ENCODE measurements around the gene TMEM203. TPM values are rescaled to one million over a fixed set of nuclear protein-coding genes. Genes with fewer than 3 reads are reported as not detected.

Gene TMEM203
- total RNA-seq, 1 donor from 2014 or later: 33.0 TPM

DNA sequence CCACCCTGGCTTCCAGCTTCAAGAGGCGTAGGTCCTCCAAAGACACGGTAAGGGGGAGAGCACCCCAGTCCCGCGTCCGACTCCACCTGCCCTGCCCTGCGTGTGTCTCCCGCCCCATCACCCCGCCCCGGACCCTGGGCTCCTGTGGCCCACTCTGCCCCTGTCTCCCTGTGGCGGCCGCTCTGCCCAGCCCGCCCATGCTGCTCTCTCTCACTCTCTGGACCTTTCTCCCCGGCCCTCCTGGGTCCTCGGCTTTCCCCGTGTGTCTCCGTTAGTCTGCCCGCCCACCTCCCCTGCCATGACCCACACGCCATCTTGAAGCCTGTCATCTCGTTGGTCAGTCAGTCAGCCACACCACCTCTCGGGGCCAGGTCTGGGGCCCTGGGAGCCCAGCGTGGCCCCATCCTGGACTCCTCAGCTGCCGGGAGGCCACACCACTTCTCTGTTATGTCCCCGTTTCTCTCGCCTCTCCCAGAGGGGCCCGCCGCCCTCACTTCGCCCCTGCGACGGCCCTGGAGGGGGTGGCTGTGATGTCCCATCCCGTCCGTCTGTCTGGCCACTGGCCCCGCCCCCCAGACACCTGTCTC lies 40.1 kb downstream of the TMEM203 start:
- no peak overlapping the region for H3K27ac Mint-ChIP-seq
- DNase-seq (ENCODE audit: low spot score in 2 of 2, unreplicated experiment in 2 of 2): no peak
- peaks cover 7% of the 10 kb centered on the region for H3K4me1 Mint-ChIP-seq
- H3K9me3 Mint-ChIP-seq: no peaks in the 10 kb centered on the region
- H3K27me3 Mint-ChIP-seq (ENCODE audit: low read depth): peaks cover 81% of the 10 kb centered on the region
- H3K4me3 Mint-ChIP-seq: no peak overlapping the region
- TF ChIP-seq, protein P1, sequence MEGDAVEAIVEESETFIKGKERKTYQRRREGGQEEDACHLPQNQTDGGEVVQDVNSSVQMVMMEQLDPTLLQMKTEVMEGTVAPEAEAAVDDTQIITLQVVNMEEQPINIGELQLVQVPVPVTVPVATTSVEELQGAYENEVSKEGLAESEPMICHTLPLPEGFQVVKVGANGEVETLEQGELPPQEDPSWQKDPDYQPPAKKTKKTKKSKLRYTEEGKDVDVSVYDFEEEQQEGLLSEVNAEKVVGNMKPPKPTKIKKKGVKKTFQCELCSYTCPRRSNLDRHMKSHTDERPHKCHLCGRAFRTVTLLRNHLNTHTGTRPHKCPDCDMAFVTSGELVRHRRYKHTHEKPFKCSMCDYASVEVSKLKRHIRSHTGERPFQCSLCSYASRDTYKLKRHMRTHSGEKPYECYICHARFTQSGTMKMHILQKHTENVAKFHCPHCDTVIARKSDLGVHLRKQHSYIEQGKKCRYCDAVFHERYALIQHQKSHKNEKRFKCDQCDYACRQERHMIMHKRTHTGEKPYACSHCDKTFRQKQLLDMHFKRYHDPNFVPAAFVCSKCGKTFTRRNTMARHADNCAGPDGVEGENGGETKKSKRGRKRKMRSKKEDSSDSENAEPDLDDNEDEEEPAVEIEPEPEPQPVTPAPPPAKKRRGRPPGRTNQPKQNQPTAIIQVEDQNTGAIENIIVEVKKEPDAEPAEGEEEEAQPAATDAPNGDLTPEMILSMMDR (IDR thresholded peaks at IDR 0.05; ENCODE audit: unreplicated experiment): no peak
- no peaks in the 10 kb centered on the region for H3K36me3 Mint-ChIP-seq

- Mint-ChIP-seq H3K27ac (no peak overlapping the region), H3K27me3 (ENCODE audit: low read depth) (peaks cover 83% of the 10 kb centered on the region), H3K36me3 (no peaks in the 10 kb centered on the region), H3K9me3 (no peaks in the 10 kb centered on the region), H3K4me3 (no peak overlapping the region), H3K4me1 (peaks cover 7% of the 10 kb centered on the region)
- TF ChIP-seq, protein P1 (IDR thresholded peaks at IDR 0.05; ENCODE audit: unreplicated experiment): no peak
- no peak for DNase-seq (ENCODE audit: low spot score in 2 of 2, unreplicated experiment in 2 of 2)
Measured at GRCh38 chr9:137164370-137165249, 40.8 kb downstream of the TMEM203 start.

DNA sequence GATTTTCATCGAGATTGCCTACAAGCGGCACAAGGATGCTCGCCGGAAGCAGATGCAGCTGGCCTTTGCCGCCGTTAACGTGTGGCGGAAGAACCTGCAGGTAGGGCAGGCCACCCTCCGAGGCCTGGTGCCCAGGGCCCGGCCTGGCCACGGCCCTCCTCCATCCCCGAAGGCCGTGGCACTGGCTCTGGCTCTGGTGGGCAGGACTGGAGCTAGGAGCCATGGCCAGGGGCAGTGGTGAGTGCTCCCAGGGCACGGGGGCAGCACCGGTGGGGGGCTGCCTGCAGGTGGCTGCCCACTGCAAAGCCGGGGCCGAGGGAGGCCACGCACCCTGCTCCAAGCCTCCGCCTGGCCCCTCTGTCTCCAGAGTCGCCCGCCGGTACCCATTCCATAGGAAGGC lies 41.6 kb downstream of the TMEM203 start:
- Mint-ChIP-seq H3K4me1 (peaks cover 5% of the 10 kb centered on the region), H3K27me3 (ENCODE audit: low read depth) (peaks cover 86% of the 10 kb centered on the region), H3K27ac (no peak overlapping the region), H3K36me3 (no peaks in the 10 kb centered on the region), H3K9me3 (no peaks in the 10 kb centered on the region), H3K4me3 (no peak overlapping the region)
- no peak for DNase-seq (ENCODE audit: low spot score in 2 of 2, unreplicated experiment in 2 of 2)
- TF ChIP-seq, protein P1 (IDR thresholded peaks at IDR 0.05; ENCODE audit: unreplicated experiment): no peak

GRCh38 chr9:137163365-137163715 lies 42.1 kb downstream of the TMEM203 start:
- no peak for DNase-seq (ENCODE audit: low spot score in 2 of 2, unreplicated experiment in 2 of 2)
- H3K9me3 Mint-ChIP-seq: no peaks in the 10 kb centered on the region
- H3K27me3 Mint-ChIP-seq (ENCODE audit: low read depth): peaks cover 88% of the 10 kb centered on the region

GRCh38 chr9:137162505-137163364 lies 42.7 kb downstream of the TMEM203 start:
- Mint-ChIP-seq H3K4me1 (peaks cover 5% of the 10 kb centered on the region), H3K4me3 (peak overlapping the region; percentile 52), H3K36me3 (no peaks in the 10 kb centered on the region), H3K27ac (no peak overlapping the region), H3K27me3 (ENCODE audit: low read depth) (peaks cover 90% of the 10 kb centered on the region), H3K9me3 (no peaks in the 10 kb centered on the region)
- TF ChIP-seq, protein P1 (IDR thresholded peaks at IDR 0.05; ENCODE audit: unreplicated experiment): no peak
- peak in 1 of 2 experiments; percentile 53 for DNase-seq (ENCODE audit: low spot score in 2 of 2, unreplicated experiment in 2 of 2)

More at GRCh38 chr9:137163365-137163715, 42.1 kb downstream of the TMEM203 start:
- H3K4me1 Mint-ChIP-seq: peaks cover 5% of the 10 kb centered on the region
- H3K36me3 Mint-ChIP-seq: no peaks in the 10 kb centered on the region
- TF ChIP-seq, protein P1 (IDR thresholded peaks at IDR 0.05; ENCODE audit: unreplicated experiment): no peak
- H3K4me3 Mint-ChIP-seq: peak overlapping the region; percentile 52
- no peak overlapping the region for H3K27ac Mint-ChIP-seq
